ENCODE measurements around the gene SURF2. TPM values are rescaled to one million over a fixed set of nuclear protein-coding genes. Genes with fewer than 3 reads are reported as not detected.

SURF2 gene
- total and polyA plus RNA-seq, 2 donors (not counting 3 experiments of a cell fraction or from before 2014, with no cell fraction given): 10.6 to 14.2 TPM

GRCh38 chr9:133335924-133336811, 20.2 kb upstream of the SURF2 start, which contains the start of gene SURF6:
Gene SURF6, minus strand, starts transcription at chr9:133336188. Its CDS starts 56 bp downstream, at chr9:133336132.
- Histone ChIP-seq H3K9me3 (replicated peaks; ENCODE audit: control insufficient read depth, insufficient read depth, low read length) (no peaks in the 10 kb centered on the region), H3K36me3 (ENCODE audit: control insufficient read depth in 2 of 2, extremely low read depth in 1 of 2, insufficient read depth in 2 of 2, low read length in 2 of 2) (peaks cover 7 to 50% of the 10 kb centered on the region in 2 experiments), H3K9ac (replicated peaks; ENCODE audit: extremely low read depth, insufficient read depth, low read length) (peak within 1 kb of the TSS; percentile 67), H3K27me3 (ENCODE audit: control insufficient read depth in 2 of 2, insufficient read depth in 2 of 2, low read length in 2 of 2) (no peaks in the 10 kb centered on the region), H3K4me2 (ENCODE audit: insufficient read depth, low read length) (peak within 1 kb of the TSS; percentile 86), H3K9me1 (replicated peaks; ENCODE audit: control insufficient read depth, extremely low read depth, insufficient read depth, low read length) (no peaks in the 10 kb centered on the region), H3K4me1 (ENCODE audit: control insufficient read depth, extremely low read depth, insufficient read depth, low read length) (peaks cover 7% of the 10 kb centered on the region), H3K79me2 (ENCODE audit: control insufficient read depth, insufficient read depth, low read length) (peaks cover 23% of the 10 kb centered on the region), H3K4me3 (replicated peaks in 1 of 3; ENCODE audit: insufficient read depth in 1 of 3, low read depth in 1 of 3, low read length in 3 of 3) (peak within 1 kb of the TSS; percentile 64 to 82 (median 71)), H3K27ac (ENCODE audit: insufficient read depth, low read depth, low read length) (peak within 1 kb of the TSS; percentile 44), H4K20me1 (replicated peaks; ENCODE audit: control insufficient read depth, extremely low read depth, insufficient read depth, low read length) (no peaks in the 10 kb centered on the region), H2AFZ (ENCODE audit: low read depth, low read length) (peak within 1 kb of the TSS; percentile 95)
- BruUV-seq (replicated peaks): TSS peak; percentile 74
- dilution Hi-C loops (cut with MboI; ENCODE audit: extremely low pct_ligation_motif_present, low sequenced_read_pairs): no loop called here
- ChIA-PET CTCF (interaction anchor here (1.1 to 2.4 kb wide), 3 partner anchors 98 to 151 kb away, joined by 3 to 18 read pairs (median 3); no protein-coding TSS in a partner anchor), POLR2A (interaction anchor here (0.7 to 0.9 kb wide), 2 partner anchors 12 to 99 kb away, joined by 3 to 4 read pairs; partner anchors contain the start of genes MED22 and RPL7A)
- intact Hi-C loops (cut with micrococcal nuclease): loop anchor here (1.0 to 5.0 kb wide), 3 partner anchors 11 to 1006 kb away; partner anchors contain the start of genes STKLD1 and SURF4
- peak; percentile 82 for FAIRE-seq
- peak; percentile 89 for DNase-seq (ENCODE audit: low read depth, low spot score)
- TF ChIP-seq GATA2 (IDR thresholded peaks at IDR 0.05; ENCODE audit: insufficient read depth, insufficient read length, low read depth, low read length) (no peak), JUN (IDR thresholded peaks at IDR 0.05; ENCODE audit: borderline replicate concordance, insufficient read depth, insufficient read length, low read depth) (no peak), MYC (IDR thresholded peaks at IDR 0.05; ENCODE audit: low read depth, low read length) (peak; percentile 63), POLR2AphosphoS5 (IDR thresholded peaks at IDR 0.05; ENCODE audit: insufficient read depth, low read depth, low read length) (peak; percentile 98), EZH2 (IDR thresholded peaks at IDR 0.05; ENCODE audit: borderline replicate concordance, low read depth, low read length, severe bottlenecking) (no peak), CTCF (IDR thresholded peaks at IDR 0.05; ENCODE audit: extremely low read depth in 1 of 2, insufficient read depth in 1 of 2, low read depth in 1 of 2, low read length in 2 of 2) (no peak), FOS (IDR thresholded peaks at IDR 0.05; ENCODE audit: borderline replicate concordance, insufficient read depth, low read length) (no peak), MAX (IDR thresholded peaks at IDR 0.05; ENCODE audit: insufficient read depth, insufficient read length) (peak; percentile 85), POLR2A (IDR thresholded peaks at IDR 0.05; ENCODE audit: low read depth, low read length) (peak; percentile 86)
